ENCODE measurements around the gene MAPK4.
"Not testable (repeated sequence)": the region's sequence is repeated elsewhere in the genome, so short reads cannot be mapped to it uniquely, and the experiment has no call there.

Gene MAPK4

DNA sequence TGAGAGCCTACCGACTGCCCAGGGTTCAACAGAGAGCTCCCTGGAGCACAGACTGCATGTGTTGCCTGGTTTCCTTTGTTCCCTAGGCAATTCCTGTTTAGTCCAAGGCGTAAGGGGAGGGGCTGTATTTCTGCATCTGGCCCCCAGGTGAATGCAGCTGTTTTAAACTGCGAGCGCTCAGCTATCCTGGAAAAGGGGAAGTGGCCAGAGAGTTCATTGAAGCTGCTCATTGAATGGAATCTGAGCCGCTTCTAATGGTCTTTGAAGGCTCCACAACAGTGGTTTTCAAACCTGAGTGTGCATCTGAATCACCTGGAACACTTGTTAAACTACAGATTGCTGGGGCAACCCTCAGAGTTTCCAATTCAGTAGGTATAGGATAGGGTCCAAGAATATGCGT is 18.1 kb downstream of the MAPK4 start:
- no peak for DNase-seq (ENCODE audit: low spot score)

DNA sequence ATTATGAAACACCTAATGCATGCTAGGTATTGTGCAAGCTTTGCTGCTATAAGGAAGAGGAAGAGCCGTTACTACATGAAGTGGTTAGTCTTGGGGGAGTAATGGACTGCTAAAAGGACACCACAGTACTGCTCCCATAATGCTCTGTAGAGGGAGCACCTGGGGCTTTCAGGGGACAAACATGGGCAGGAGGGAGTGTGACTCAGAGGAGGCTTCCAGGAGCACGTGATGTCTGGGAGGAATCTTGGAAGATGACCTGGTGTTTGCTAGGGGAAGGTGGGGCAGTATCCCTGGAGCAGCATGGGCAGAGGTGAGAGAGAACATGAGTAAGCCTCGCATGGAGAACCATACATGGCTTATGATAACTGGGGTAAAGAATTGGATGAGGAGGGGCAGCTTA is 18.8 kb downstream of the MAPK4 start:
- DNase-seq (ENCODE audit: low spot score) = no peak

DNA sequence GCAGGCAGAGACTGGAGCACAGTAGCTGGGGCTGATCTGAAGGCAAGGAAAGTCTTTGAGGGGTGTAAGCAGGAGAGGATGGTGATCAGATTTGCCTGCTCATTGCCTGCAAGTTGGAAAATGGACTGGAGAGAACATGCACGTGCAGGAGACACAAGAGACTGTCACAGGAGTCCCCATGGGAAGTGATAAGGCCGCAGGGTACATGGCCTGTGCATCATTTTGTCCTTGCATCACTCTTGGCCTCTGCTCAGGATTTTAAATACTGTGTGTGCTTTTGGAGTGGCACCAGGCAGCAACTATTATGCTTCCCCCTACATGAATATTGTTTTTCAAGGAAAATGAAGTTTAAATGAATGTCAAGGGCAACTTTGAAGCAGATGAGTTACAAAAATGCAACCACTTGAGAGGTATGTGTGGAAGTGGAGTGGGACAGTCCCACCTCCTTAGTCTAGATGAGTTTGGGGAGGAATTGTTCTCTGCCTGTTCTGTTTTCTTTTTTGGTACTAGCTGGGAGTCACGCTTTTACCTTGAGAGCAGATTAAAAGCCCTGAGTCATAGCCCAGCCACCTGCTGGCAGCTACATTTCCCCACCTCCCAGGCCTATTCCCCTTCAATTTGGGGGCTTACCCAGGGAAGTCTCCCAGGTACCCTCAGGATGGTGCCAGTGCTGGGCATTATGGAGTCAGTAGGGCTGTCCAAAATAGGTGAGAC is 19.3 kb downstream of the MAPK4 start:
- DNase-seq (ENCODE audit: low spot score) = no peak

DNA sequence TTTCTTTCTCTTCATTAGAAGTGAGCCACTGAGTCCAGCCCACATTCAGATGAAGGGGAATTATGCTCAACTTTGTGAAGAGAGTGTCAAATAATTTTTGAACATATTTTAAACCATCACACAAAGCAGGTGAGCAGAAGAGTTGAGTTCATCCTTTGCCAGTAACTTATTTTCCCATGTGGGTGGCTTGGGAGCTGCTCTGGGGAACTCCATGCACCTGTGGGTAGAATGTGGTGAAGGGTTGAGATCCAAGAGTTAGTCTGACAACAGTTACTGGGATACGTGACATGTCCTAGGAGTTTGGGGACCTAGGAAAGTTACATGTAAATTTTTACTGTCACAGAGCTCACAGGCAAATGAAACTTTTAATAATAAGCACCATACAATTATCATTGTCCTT is 21.6 kb downstream of the MAPK4 start:
- DNase-seq (ENCODE audit: low spot score) = no peak

- no peak for DNase-seq (ENCODE audit: low spot score)
These were observed 22.6 kb downstream of the MAPK4 start for GRCh38 chr18:50582500-50582899.

GRCh38 chr18:50586710-50587109 is 26.8 kb downstream of the MAPK4 start:
- DNase-seq (ENCODE audit: low spot score) = no peak

- DNase-seq (ENCODE audit: low spot score) = no peak
These were observed 30.7 kb downstream of the MAPK4 start for GRCh38 chr18:50590593-50590992.

- DNase-seq (ENCODE audit: low spot score) = no peak
These were observed 34.1 kb downstream of the MAPK4 start for GRCh38 chr18:50594012-50594411.

DNA sequence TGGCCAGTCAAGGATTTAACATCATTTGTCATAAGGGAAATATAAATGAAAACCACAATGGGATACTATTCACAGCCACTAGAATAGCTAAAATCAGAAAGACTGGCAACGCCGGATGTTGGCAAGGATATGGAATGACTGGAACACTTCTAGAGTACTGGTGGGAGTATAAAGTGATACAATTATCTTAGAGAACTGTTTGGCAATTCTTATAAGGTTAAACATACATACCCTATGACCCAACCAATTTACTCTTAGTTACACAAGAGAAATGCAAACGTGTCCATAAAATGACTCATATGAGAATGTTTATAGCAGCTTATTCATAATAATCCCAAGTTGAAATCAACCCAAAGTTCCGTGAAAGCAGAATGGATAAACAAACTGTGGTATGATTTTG is 35.1 kb downstream of the MAPK4 start:
- no peak for DNase-seq (ENCODE audit: low spot score)

DNA sequence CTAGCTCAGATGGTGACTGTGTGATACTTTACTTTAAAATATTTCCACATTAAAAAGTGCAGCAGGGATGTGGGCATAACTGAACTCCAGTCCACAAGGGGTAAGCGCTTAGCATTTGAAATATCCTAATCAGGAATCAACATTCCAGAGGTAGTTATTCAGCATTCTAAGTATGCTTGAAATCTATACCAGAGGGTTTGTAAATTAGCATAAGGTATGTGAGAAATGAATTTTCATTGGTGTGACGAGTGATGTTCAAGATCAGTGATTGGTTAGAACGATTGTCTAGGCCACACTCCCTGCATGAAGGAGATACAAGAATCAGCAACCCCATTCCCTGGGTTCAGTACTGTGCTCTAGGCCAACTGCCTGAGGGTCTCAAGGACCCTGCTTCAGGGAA is 42.6 kb downstream of the MAPK4 start:
- DNase-seq (ENCODE audit: low spot score) = no peak

DNA sequence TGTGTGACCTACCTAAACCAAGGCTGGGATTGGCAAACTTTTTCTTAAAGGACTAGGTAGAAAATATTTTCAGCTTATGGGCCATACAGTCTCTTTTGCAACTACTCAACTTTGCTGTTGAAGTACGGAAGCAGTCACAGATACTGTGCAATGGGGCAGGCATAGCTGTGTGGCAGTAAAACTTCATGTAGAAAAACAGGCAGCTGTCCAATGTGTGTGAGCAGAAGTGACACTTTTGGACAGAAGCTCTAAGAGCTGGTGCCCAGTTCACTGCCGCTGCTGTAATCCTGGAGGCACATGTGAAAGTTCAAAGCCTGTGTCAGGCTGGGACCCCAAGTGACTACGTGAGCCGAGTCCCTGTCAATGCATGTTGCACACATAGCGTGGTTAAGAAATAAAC is 46.7 kb downstream of the MAPK4 start:
- no peak for DNase-seq (ENCODE audit: low spot score)

GRCh38 chr18:50607378-50607926 is 47.6 kb downstream of the MAPK4 start:
- DNase-seq (ENCODE audit: low spot score) = no peak

GRCh38 chr18:50609171-50609570 is 49.3 kb downstream of the MAPK4 start:
- DNase-seq (ENCODE audit: low spot score) = not testable (repeated sequence)

- DNase-seq (ENCODE audit: low spot score) = no peak
These were observed 50.5 kb downstream of the MAPK4 start for GRCh38 chr18:50610349-50610748.

DNA sequence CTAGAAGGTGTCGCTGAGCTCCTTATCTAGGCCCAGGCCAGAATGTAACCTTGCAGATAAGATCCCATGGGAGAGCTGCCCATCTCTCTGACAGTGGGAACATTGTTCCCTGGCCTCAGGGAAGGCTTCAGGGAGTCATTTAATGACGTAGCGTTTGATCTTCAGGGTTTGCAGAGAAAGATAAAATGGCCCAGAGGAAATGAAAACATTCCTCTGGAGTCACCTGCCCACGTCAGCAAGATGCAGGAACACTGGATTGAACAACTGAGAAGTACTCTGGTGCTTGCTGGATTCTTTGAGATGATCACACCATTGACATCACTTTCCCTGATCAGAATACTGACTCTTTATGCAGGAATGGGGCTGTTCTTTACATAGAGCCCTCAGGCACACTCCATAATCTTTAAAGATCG is 51.6 kb downstream of the MAPK4 start:
- DNase-seq (ENCODE audit: low spot score) = no peak

DNA sequence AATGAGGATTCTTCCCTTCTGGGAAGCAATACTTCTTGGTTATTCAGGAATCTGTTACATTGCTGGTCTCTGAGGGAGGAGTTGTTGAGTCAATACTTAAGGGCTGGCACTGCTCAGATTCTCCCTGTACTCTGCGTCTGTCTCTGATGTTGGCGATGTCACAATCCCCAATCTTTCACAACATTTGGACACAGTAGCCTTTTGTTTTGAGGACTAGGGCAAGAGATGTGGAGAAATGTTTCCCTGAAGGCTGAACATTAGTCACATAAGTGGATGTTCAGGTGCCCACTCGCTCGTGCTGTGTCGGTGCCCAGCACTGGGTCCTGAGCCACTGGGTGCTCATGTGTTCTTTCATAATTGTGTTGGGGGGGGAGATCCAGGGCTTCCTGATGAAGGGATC is 55.0 kb downstream of the MAPK4 start:
- DNase-seq (ENCODE audit: low spot score) = no peak

DNA sequence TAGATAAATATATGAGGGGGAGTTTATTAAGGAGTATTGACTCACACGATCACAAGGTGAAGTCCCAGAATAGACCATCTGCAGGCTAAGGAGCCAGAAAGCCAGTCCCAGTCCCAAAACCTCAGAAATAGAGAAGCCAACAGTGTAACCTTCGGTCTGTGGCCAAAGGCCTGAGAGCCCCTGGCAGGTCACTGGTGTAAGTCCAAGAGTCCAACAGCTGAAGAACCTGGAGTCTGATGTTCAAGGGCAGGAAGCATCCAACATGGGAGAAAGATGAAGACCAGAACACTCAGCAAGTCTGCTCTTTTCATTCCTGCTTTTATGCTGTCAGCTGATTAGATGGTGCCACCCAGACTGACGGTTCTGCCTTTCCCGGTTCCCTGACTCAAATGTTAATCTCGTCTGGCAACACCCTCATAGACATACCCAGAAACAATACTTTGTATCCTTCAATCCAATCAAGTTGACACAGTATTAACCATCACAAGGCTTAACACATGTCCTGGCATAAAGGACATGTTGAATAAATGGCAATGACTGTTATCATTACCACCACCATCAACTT is 56.7 kb downstream of the MAPK4 start:
- no peak for DNase-seq (ENCODE audit: low spot score)

DNA sequence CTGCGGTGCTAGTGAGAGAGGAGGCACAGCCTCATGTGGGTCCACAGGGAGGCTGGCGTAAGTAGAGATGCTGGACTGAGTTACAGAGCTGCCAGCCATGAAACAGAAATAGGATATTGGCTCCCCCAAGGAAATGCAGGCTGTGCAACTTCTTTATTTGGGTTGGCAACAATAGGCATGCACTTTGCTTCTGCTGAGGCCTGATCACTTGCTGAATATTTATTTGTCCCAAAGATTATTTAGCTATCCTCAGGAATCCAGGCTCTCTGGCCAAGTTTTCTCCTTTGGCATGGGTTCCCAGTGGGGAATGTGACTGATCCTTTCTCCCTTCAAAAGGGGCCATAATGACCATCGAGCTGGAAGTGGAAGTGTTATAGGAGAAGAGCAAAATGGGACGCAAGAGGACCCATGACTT is 60.0 kb downstream of the MAPK4 start:
- no peak for DNase-seq (ENCODE audit: low spot score)

GRCh38 chr18:50620319-50620718 is 60.4 kb downstream of the MAPK4 start:
- DNase-seq (ENCODE audit: low spot score) = no peak

- no peak for DNase-seq (ENCODE audit: low spot score)
These were observed 61.5 kb downstream of the MAPK4 start for GRCh38 chr18:50621366-50621765.

GRCh38 chr18:50622320-50622719 is 62.4 kb downstream of the MAPK4 start:
- no peak for DNase-seq (ENCODE audit: low spot score)

DNA sequence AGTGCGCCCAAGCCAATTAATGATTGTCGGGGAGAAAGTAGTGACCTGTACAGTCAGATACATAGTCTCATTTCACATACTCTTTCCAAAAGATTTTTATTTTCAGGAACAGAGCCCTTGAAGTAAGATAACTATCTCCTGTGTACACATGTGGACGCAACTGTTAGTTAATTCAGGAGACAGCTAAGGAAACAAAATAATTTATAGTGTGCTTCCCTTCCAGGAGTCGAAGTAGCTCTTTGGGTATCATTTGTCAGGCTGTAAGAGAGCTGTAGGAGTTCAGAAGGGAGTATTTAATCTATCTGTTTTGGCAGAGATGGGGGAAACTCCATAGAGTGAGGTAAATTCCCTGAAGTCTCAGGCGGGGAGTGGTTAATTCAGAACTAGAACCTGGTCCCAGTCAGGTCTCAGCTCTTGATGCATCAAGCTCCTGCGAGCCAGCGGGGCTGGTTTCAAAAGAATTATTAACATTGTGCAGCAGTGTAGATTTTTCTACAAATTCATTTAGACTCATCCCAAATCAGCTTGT is 63.0 kb downstream of the MAPK4 start:
- no peak for DNase-seq (ENCODE audit: low spot score)

DNA sequence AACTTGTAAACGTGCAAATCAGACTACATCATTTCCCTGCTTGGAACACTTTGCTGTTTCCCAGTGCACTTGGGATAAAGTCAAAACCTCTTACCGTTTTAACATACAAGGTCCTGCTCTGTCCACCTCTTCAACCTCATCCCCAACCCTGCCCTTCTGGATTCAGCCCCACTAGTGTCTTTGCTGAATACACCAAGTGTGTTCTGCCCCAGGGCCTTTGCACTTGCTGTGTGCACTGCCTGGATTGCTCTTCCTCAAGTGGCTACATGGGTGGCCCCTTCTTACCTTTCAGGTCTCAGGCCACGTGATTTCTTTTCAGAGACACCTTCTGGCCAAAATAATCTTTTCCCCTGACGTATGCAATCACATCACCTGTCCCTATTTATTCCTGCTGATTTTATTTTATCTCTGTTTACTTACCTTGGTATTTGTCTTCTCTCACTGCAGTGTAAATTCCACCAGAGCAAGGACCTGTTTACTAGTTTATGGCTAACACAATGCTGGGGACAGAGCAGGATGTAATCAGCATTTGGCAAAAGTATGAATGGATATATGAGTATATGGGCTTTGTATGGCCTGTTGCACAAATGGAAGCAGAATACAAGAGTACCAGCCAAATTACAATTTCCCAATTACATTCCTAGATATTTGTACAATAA is 63.9 kb downstream of the MAPK4 start:
- DNase-seq (ENCODE audit: low spot score) = no peak
